HG02588 (cell line): ENCODE measurements around the gene PNN.
A peak's percentile ranks its signal among the peaks of the same experiment; 100 is the strongest.
"Not testable (repeated sequence)": the region's sequence is repeated elsewhere in the genome, so short reads cannot be mapped to it uniquely, and the experiment has no call there.

ENCODE experiments used
- ATAC-seq: cut with Tn5 transposase; IDR thresholded peaks from one replicate; pipeline ENCODE4 v1.9.1; 2021; ENCODE audit warnings: mild to moderate bottlenecking, moderate library complexity; ENCODE audit not compliant: unreplicated experiment

Gene PNN

DNA sequence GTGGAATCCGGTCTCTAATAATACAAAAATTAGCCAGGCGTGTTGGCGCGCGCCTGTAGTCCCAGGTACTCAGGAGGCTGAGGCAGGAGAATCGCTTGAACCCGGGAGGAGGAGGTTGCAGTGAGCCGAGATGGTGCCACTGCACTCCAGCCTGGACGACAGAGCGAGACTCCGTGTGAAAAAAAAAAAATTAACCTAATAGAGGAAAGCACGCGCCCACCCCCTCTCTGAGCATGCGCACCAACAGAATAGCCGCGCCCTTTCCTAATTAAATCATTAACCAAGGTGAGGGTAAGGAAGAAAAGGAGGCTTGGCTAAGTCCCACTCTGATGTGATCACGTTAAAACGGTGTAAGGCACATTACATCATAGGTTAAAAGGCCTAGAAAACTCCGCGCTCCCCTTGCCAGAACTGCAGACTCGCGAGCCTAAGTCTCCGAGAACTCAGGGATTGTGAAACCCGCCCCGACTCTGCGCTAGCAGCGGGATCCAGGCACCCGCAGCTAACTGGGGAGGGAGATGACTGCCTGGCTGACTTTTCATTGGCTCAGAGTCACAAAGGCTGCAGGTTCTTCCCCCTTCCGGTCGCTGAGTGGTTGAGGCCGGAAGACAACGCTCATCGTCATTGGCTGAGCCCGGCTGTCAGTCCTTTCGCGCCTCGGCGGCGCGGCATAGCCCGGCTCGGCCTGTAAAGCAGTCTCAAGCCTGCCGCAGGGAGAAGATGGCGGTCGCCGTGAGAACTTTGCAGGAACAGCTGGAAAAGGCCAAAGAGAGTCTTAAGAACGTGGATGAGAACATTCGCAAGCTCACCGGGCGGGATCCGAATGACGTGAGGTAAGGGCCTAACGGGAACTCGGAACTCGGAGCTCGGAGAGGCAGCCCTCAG, at the start of gene PNN:
Gene PNN (plus strand): TSS at position 695 of the 885 bp plus-strand sequence. CDS start 26 bp downstream, at position 721.
- ATAC-seq, result peak; percentile 91

DNA sequence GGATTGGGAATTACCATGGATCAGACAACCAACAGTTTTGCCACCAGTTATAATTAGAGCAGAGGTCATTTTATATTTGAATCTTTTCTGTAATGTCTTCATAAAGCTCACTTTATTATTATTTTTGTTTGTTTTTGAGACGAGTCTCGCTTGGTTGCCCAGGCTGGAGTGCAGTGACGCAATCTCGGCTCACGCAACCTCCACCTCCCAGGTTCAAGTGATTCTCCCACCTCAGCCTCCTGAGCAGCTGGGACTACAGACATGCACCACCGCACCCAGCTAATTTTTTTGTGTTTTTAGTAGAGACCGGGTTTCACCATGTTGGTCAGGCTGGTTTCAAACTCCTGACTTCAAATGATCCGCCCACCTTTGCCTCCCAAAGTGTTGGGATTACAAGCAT, 37.2 kb upstream of the PNN start:
- not testable (repeated sequence) for ATAC-seq

GRCh38 chr14:39138440-39138839, 36.6 kb upstream of the PNN start:
- ATAC-seq, result no peak

GRCh38 chr14:39140170-39140569, 34.9 kb upstream of the PNN start:
- ATAC-seq, result no peak

DNA sequence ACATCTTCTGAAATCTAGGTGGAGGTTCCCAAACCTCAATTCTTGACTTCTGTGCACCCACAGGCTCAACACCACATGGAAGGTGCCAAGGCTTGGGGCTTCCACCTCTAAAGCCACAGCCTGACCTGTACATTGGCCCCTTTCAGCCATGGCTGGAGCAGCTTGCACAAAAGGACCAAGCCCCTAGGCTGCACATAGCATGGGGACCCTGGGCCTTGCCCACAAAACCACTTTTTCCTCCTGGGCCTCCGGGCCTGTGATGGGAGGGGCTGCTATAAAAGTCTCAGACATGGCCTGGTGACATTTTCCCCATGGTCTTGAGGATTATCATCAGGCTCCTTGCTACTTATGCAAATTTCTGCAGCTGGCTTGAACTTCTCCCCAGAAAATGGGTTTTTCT, 33.4 kb upstream of the PNN start:
- not testable (repeated sequence) for ATAC-seq

DNA sequence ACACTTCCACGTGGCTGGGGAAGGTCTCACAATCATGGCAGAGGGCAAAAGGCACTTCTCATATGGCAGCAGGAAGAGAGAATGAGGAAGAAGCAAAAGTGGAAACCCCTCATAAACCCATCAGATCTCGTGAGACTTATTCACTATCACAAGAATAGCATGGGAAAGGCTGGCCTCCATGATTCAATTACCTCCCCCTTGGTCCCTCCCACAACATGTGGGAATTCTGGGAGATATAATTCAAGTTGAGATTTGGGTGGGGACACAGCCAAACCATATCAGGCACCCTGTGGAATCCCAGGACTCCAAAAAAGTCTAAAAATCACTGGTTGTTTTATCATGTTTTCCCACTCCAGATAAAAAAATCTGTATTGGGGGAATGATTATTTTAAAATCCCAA, 31.8 kb upstream of the PNN start:
- not testable (repeated sequence) for ATAC-seq

DNA sequence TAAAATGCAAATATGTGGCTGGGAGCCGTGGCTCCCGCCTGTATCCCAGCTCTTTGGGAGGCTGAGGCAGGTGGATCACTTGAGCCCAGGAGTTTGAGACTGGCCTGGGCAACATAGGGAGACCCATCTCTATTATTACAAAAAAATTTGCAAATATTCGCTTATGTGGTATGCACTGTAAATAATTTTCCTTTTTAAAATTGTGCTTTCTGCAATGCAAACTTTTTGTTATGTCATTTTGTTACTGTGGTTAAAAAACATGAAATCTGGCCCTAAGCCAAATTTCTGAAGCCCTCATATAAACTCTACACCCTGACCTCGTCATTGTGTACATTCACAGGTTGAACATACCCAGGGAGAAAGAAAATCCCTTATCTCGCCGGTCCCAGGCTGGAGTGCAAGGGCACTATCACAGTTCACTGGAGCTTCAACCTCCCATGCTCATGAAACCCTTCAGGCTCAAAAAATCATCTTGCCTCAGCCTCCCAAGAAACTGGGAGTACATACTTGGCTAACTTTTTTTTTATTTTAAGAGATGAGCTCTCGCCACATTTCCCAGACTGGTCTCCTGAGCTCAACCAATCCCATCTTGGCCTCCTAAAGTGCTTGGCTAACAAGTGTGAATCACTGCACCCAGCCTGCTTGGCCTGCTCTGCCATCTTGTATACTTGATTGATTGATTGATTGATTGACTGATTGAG, 29.6 kb upstream of the PNN start:
- ATAC-seq, result no peak

DNA sequence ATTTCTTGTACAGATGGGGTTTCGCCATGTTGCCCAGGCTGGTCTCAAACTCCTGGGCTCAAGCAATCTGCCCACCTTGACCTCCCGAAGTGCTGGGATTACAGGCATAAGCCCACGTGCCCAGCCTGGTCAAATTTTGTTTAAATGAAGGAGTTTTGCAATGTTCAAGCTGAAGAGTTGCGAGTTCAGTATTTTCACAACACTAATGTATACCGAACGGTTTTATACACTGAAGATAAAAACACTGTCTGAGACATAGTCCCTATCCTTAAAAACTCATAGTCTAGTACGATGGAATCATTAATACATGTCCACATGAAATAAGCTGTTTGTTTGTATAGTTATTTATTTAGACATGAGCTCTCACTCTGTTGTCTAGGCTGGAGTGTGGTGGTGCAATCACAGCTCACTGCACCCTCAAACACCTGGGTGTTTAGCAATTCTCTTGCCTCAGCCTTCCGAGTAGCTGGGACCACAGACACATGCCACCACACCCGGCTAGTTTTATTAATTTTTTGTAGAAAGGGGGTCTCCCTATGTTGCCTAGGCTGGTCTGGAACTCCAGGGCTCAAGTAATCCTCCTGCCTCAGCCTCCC, 20.4 kb upstream of the PNN start:
- no peak for ATAC-seq

DNA sequence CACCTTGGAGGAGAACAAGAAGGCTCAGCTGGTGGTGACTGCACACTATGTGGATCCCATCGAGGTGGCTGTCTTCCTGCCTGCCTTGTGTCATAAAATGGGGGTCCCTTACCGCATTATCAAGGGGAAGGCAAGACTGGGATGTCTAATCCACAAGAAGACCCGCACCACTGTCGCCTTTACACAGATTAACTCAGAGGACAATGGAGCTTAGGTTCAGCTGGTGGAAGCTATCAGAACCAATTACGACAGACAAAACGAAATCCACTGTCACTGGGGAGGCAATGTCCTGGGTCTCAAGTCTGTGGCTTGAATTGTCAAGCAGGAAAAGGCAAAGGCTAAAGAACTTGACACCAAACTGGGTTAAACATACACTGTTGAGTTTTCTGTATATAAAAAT, 17.6 kb upstream of the PNN start:
- no peak for ATAC-seq

- no peak for ATAC-seq
These were observed 16.7 kb upstream of the PNN start for GRCh38 chr14:39158222-39158858.

DNA sequence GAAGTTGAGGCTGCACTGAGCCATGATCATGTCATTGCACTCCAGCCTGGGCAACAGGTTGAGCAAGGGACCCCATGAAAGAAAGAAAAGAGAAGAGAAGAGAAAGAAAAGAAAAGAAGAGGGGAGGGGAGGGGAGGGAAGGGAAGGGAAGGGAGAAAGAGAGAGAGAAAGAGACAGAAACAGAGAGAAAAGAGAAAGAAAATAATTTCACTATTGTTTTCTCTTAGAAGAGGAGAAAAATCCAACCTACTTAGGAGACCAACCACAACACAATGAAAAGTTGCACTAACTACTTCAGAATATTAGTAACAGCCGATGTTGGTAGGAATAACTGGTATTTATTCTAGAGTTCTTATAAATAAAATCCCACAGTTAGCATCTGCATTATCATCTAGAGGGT, 14.6 kb upstream of the PNN start:
- no peak for ATAC-seq

DNA sequence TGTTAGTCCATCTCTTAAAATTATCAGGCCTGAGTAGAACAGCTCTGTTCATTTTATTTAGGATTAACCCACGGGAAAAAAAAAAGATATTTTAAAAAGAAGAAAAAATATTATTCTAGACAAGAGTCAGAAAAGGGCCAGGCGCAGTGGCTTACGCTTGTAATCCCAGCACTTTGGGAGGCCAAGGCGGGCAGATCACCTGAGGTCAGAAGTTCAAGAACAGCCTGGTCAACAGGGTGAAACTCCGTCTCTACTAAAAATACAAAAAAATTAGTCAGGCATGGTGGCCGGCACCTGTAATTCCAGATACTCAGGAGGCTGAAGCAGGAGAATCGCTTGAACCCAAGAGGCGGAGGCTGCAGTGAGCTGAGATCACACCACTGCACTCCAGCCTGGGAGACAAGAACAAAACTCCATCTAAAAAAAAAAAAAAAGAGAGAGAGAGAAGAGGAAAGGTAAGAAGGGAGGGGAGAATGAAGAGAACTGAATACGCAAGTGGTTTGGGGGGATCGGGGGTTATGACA, 7.2 kb upstream of the PNN start:
- ATAC-seq, result not testable (repeated sequence)

- no peak for ATAC-seq
These were observed 6.5 kb upstream of the PNN start for GRCh38 chr14:39168591-39168990.

DNA sequence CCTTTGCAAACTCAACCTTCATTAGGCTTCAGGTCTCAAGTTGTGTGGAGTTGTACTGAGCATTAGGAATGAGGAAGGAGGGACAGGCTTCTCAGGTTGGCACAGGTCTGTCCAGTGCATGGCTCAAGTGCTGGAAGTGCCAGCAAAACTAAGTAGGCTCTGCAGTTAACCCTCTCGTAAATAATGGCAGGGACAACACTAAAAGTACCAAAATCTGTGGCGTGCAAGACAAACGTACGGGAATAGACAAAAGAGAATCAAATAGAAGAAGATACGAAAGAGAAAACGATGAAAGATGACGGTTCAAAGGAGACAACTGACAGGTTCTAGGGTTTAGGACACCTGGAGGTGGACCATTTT, 5.5 kb upstream of the PNN start:
- peak; percentile 4 for ATAC-seq

DNA sequence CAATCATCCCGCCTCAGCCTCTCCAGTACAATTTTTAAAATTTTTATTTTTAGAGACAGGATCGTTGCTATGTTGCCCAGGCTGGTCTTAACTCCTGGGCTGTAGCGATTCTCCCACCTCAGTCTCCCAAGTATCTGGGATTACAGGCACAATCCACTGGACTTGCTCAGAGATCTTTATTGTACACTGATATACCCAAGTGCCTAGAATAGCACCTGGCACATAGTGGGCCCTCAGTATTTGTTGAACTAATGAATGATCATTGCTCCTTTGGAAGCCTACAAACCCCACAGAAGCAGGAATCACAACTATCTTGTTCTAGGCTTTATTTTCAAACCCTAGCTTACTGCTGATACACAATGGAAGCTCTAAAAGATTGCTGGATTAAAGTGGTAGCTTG, 1.9 kb upstream of the PNN start:
- ATAC-seq, result no peak

DNA sequence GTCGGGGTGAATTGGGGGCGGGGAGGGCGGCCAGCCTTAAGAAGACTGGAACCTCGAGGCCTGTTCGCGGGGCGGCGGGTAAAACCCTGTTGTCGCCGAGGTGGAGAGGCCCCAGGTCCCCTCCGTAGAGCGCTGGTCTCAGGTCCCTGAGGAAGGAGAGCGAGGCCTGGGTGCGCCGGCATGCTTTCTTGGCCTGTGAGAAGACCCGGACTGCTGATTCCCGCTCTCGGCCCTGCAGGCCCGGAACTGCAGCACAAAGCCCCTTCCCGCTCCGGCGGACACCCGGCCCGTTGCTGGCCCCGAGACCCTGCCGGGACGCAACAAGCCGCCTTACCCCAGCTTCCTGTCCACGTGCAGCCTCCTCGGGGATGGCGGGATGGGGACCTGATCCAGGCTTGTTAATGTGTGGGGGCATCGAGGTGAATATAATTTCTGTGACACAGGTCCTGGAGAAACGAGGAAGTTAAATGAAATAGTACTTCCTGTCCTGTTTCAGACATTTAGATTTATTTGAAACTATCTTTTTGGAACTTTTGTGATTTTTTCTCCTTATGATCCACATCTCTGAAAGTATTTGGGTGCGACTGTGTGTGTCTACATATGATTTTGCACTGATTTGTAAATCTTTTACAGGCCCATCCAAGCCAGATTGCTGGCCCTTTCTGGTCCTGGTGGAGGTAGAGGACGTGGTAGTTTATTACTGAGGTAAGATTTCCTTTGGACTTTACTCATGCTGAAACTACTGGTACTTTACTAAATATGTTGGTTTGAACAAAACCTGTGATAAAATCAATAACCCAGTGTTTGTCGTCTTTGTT, 600 bp downstream of the PNN start:
- ATAC-seq, result peak; percentile 5

DNA sequence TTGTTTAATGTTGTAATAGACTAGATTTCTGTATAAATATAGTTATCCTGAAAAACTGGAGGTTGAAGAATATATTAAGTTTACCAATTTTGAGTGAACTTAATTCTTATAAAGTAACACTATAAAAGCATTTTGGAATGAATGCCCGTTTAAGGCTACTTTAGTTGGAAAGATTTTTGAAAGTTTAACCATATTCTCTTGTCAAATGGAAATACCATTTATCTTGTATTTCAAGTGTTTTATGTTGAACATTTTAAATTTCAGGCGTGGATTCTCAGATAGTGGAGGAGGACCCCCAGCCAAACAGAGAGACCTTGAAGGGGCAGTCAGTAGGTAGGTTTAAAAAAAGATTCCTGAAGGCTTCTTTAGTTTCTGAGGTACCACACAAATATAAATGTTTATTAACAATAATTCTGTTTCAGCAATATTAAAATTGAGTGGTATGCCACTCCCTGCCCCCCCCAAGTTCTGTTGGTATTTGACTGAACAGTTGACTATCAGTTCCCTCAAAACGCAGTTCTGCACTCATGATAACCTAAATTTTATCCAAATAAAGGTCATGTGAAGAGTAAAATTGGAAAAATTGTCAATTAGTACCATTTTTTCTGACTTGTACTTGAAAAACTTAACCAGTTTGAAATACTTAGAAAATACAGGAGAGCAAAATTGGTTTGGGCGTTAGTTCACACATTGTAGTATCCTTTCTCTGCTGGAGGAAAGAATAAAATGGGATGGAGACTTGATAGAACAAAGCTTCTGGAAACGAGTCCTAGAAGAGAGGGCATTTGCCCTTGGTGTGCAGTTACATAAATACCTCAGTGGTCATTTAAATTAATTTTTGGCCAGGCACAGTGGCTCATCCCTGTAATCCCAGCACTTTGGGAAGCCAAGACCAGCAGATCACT, 1.5 kb downstream of the PNN start:
- ATAC-seq, result no peak

DNA sequence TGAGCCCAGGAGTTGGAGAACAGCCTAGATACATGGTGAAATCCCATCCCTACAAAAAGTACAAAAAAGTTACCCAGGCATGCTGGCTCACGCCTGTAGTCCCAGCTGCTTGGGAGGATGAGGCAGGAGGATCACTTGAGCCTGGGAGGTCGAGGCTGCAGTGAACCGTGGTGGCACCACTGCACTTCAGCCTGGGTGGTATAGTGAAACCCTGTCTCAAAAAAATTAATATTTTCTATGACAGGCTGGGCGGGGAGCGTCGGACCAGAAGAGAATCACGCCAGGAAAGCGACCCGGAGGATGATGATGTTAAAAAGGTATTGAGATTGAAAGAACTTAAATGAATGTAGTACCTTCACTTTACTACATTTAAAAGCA, 2.1 kb downstream of the PNN start:
- ATAC-seq, result no peak

DNA sequence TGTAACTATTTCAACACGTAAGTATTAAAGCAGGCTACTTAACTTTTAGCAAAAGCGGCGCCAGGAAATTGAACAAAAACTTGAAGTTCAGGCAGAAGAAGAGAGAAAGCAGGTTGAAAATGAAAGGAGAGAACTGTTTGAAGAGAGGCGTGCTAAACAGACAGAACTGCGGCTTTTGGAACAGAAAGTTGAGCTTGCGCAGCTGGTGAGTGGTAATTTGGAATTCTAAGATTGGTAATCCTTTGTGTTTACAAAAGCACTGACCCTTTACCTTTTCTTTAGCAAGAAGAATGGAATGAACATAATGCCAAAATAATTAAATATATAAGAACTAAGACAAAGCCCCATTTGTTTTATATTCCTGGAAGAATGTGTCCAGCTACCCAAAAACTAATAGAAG, 4.0 kb downstream of the PNN start:
- no peak for ATAC-seq
